OCI-LY7 (cell line): ENCODE results near the gene CLMP. TPM values are rescaled to one million over a fixed set of nuclear protein-coding genes. Genes with fewer than 3 reads are reported as not detected.

Experiments used
- BruUV-seq: library from RNA; stranded (reverse); fragments of 400-500 nt; replicated peaks from 2 replicates; lab custom pipeline; 2021; lab: Mats Ljungman, UMichigan
- CTCF ChIA-PET: fragments of 300-600 bp; sonication (Branson Sonifier 250); formaldehyde crosslinking; loops from one replicate; lab custom pipeline; 2022; ENCODE audit warnings: antibody characterized with exemption; ENCODE audit not compliant: unreplicated experiment; lab: Charles Lee
- POLR2A ChIA-PET: fragments of 300-600 bp; sonication (Branson Sonifier 250); formaldehyde crosslinking; loops from one replicate; lab custom pipeline; 2022; ENCODE audit warnings: antibody characterized with exemption; lab: Charles Lee
- DNase-seq: peaks from one replicate; pipeline ENCODE4 v3.0.0-alpha.2; 2015; ENCODE audit warnings: low spot score
- H2AFZ ChIP-seq: fragments of 200-600 bp; sonication (generic), shearing (Covaris generic); 2 replicates; pipeline ENCODE4 v1.6.1; 2014; ENCODE audit warnings: mild to moderate bottlenecking, antibody characterized with exemption, low read length, moderate library complexity
- H3K27ac ChIP-seq: fragments of 200-600 bp; sonication (generic); 2 replicates; pipeline ENCODE4 v1.5.1; 2014; ENCODE audit warnings: mixed run types, low read depth, mild to moderate bottlenecking, moderate library complexity, low read length, inconsistent platforms; ENCODE audit not compliant: poor library complexity, severe bottlenecking
- H3K36me3 ChIP-seq: fragments of 200-600 bp; sonication (generic); 2 replicates; pipeline ENCODE4 v1.6.1; 2014; ENCODE audit warnings: mild to moderate bottlenecking, antibody characterized with exemption, low read length, moderate library complexity, mixed read lengths; ENCODE audit not compliant: insufficient read depth
- H3K4me1 ChIP-seq: fragments of 200-600 bp; sonication (generic); 2 replicates; pipeline ENCODE4 v1.5.1; 2014; ENCODE audit warnings: mild to moderate bottlenecking, low read length; ENCODE audit not compliant: insufficient read depth, poor library complexity, severe bottlenecking
- H3K4me2 ChIP-seq: fragments of 200-600 bp; sonication (generic); 2 replicates; pipeline ENCODE4 v1.6.1; 2014; ENCODE audit warnings: mild to moderate bottlenecking, low read length
- H3K4me3 ChIP-seq: fragments of 200-600 bp; sonication (generic); 2 replicates; pipeline ENCODE4 v1.5.1; 2014; ENCODE audit warnings: mild to moderate bottlenecking, low read depth, low read length; ENCODE audit not compliant: poor library complexity, severe bottlenecking
- H3K79me2 ChIP-seq: fragments of 200-600 bp; sonication (generic); 2 replicates; pipeline ENCODE4 v1.6.1; 2016; ENCODE audit warnings: low read depth, mild to moderate bottlenecking, low read length, moderate library complexity, mixed read lengths; ENCODE audit not compliant: insufficient read depth
- H3K9me2 ChIP-seq: fragments of 200-600 bp; sonication (generic); 2 replicates; pipeline ENCODE4 v1.6.1; 2016; ENCODE audit warnings: mild to moderate bottlenecking, low read length, mixed read lengths; ENCODE audit not compliant: insufficient read depth
- H3K9me3 ChIP-seq: fragments of 200-600 bp; sonication (generic); 2 replicates; pipeline ENCODE4 v1.6.1; 2014; ENCODE audit warnings: mild to moderate bottlenecking, mixed run types, low read length, mixed read lengths
- H4K20me1 ChIP-seq: fragments of 200-600 bp; sonication (generic); 2 replicates; pipeline ENCODE4 v1.6.1; 2014; ENCODE audit warnings: mild to moderate bottlenecking, antibody characterized with exemption, low read length, moderate library complexity, mixed read lengths; ENCODE audit not compliant: insufficient read depth
- EZH2phosphoT487 ChIP-seq: fragments of 200-600 bp; sonication (generic); IDR thresholded peaks from 2 replicates; pipeline ENCODE4 v1.6.1; 2018; ENCODE audit warnings: low read depth, borderline replicate concordance, mild to moderate bottlenecking, mixed run types, antibody characterized with exemption, low read length, moderate library complexity, mixed read lengths
- intact Hi-C: fragments of 100-400 bp; cut with micrococcal nuclease; formaldehyde crosslinking; loops from one replicate; pipeline ENCODE4 v1.10.0; 2022; ENCODE audit not compliant: unreplicated experiment
- total RNA-seq, 2 experiments: library from RNA; depleted of rRNA in 1 of 2; stranded (reverse); fragments of >200 nt in 1 of 2; shearing (Covaris generic) in 1 of 2; gene quantifications; 2 replicates each; pipeline ENCODE4 v1.2.3, GENCODE V29; 2014 to 2022
- TF ChIP-seq, protein P1 (sequence below): fragments of 200-600 bp; sonication (generic); conservative IDR thresholded peaks from 2 replicates; pipeline ENCODE4 v1.5.1; 2014; ENCODE audit warnings: mild to moderate bottlenecking, antibody characterized with exemption, low read length, moderate library complexity, mixed read lengths

Gene CLMP
- total RNA-seq, 2 experiments from 2014 or later, result not detected

DNA sequence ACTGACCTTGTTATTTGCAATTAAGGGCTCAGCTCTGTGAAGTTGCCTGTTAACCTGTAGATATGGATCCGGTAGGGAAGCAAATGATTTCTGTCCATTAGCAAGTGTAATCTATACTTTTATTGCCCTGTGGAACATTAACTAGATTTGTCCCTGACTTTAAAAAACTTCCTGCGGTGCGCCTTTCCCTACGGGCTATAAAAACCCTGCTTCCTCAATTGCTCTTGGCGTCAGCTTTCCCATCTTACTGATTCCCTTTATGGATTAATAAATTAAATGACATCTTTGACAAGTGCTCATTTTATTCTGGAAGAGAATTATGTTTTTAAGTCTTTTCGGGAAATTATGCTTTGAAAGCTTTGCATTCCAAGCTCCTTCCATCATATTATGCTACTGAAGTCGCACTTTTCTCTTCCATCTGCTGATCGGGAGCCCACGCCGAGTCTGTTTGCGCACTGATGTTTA lies 18.3 kb upstream of the CLMP start:
- Histone ChIP-seq H3K9me3 (no peaks in the 10 kb centered on the region), H3K79me2 (no peaks in the 10 kb centered on the region), H2AFZ (no peak overlapping the region), H4K20me1 (no peaks in the 10 kb centered on the region), H3K4me2 (no peak overlapping the region), H3K9me2 (no peaks in the 10 kb centered on the region), H3K27ac (no peak overlapping the region), H3K36me3 (no peaks in the 10 kb centered on the region), H3K4me1 (no peaks in the 10 kb centered on the region), H3K4me3 (no peak overlapping the region)
- CTCF ChIA-PET, result no interaction called here
- intact Hi-C loops, result no loop called here
- TF ChIP-seq, protein P1, sequence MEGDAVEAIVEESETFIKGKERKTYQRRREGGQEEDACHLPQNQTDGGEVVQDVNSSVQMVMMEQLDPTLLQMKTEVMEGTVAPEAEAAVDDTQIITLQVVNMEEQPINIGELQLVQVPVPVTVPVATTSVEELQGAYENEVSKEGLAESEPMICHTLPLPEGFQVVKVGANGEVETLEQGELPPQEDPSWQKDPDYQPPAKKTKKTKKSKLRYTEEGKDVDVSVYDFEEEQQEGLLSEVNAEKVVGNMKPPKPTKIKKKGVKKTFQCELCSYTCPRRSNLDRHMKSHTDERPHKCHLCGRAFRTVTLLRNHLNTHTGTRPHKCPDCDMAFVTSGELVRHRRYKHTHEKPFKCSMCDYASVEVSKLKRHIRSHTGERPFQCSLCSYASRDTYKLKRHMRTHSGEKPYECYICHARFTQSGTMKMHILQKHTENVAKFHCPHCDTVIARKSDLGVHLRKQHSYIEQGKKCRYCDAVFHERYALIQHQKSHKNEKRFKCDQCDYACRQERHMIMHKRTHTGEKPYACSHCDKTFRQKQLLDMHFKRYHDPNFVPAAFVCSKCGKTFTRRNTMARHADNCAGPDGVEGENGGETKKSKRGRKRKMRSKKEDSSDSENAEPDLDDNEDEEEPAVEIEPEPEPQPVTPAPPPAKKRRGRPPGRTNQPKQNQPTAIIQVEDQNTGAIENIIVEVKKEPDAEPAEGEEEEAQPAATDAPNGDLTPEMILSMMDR, result no peak
- TF ChIP-seq EZH2phosphoT487, result no peak
- no TSS peak for BruUV-seq
- POLR2A ChIA-PET, result interaction anchor here (0.6 to 0.8 kb wide), 3 partner anchors 71 to 278 kb away, joined by 4 to 7 read pairs (median 4); no protein-coding TSS in a partner anchor
- no peak for DNase-seq

GRCh38 chr11:123212406-123212805 lies 17.4 kb upstream of the CLMP start:
- Histone ChIP-seq H3K4me2 (no peak overlapping the region), H3K27ac (no peak overlapping the region), H2AFZ (no peak overlapping the region), H3K4me1 (no peaks in the 10 kb centered on the region), H3K9me3 (no peaks in the 10 kb centered on the region), H3K4me3 (no peak overlapping the region), H3K79me2 (no peaks in the 10 kb centered on the region), H3K36me3 (no peaks in the 10 kb centered on the region), H3K9me2 (no peaks in the 10 kb centered on the region), H4K20me1 (no peaks in the 10 kb centered on the region)
- TF ChIP-seq, protein P1, result no peak
- no peak for TF ChIP-seq EZH2phosphoT487
- ChIA-PET CTCF (no interaction called here), POLR2A (interaction anchor here (0.7 to 0.8 kb wide), 2 partner anchors 71 to 279 kb away, joined by 4 read pairs; no protein-coding TSS in a partner anchor)
- DNase-seq, result no peak
- intact Hi-C loops, result no loop called here
- BruUV-seq, result no TSS peak

DNA sequence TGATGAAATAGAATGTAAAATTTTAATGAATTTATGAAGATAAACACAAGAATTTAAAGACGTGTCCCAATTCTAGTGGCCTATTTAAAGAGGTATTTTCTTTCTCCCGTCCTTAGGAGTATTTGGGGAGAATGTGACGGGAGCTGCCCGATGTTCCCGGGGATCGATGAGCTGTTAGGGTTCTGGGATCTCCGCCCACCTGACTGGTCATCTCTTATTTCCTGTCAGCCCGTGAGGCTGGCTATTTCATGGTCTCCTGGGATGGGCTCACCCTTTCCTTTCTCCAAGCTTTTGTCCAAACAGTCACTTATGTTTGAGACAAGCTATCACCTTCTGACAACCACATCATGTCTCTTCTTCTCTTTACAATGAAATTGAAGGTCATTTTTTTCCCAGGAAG lies 16.9 kb upstream of the CLMP start:
- H3K9me3 ChIP-seq, result no peaks in the 10 kb centered on the region
- no peaks in the 10 kb centered on the region for H4K20me1 ChIP-seq
- TF ChIP-seq, protein P1, result no peak
- no peak for TF ChIP-seq EZH2phosphoT487
- BruUV-seq, result no TSS peak
- no peaks in the 10 kb centered on the region for H3K79me2 ChIP-seq
- no peak for DNase-seq
- no peak overlapping the region for H2AFZ ChIP-seq
- intact Hi-C loops, result no loop called here
- no peak overlapping the region for H3K4me3 ChIP-seq
- POLR2A ChIA-PET, result no interaction called here
- no peak overlapping the region for H3K27ac ChIP-seq
- no peaks in the 10 kb centered on the region for H3K36me3 ChIP-seq
- no peak overlapping the region for H3K4me2 ChIP-seq
- no peaks in the 10 kb centered on the region for H3K9me2 ChIP-seq
- CTCF ChIA-PET, result no interaction called here
- no peaks in the 10 kb centered on the region for H3K4me1 ChIP-seq
